Ovary (tissue), 9 donors: ENCODE measurements around the gene TMEM271. TPM values are rescaled to one million over a fixed set of nuclear protein-coding genes. Genes with fewer than 3 reads are reported as not detected.

Experiments used
- DNase-seq, 5 donors: peaks; one replicate each; pipeline ENCODE4 v3.0.0-alpha.2; 2019 to 2020
- H3K27ac ChIP-seq, 2 donors: fragments of 200-600 bp; one replicate each; pipeline versions ENCODE4 v1.5.1 to v1.8.0; 2019 to 2022
- H3K27me3 ChIP-seq: fragments of 200-600 bp; one replicate; pipeline ENCODE4 v1.8.0; 2022
- H3K36me3 ChIP-seq: fragments of 200-600 bp; sonication (generic); one replicate; pipeline ENCODE4 v1.5.1; 2019
- H3K4me1 ChIP-seq: one replicate; pipeline ENCODE4 v1.8.1; 2013; ENCODE audit warnings: mild to moderate bottlenecking, moderate library complexity; ENCODE audit not compliant: insufficient read depth
- H3K4me3 ChIP-seq: fragments of 200-600 bp; sonication (generic); one replicate; pipeline ENCODE4 v1.5.1; 2017
- H3K9me3 ChIP-seq, 2 donors: fragments of 200-600 bp in 1 of 2; sonication (generic) in 1 of 2; one replicate each; pipeline versions ENCODE4 v1.5.1 to v1.8.1; 2013 to 2019; ENCODE audit warnings: mild to moderate bottlenecking in 1 of 2, moderate library complexity in 1 of 2
- CTCF ChIP-seq, 3 donors: fragments of 450-650 bp in 2 of 3; fragments of 200-600 bp in 1 of 3; IDR thresholded peaks; one replicate each; pipeline versions ENCODE4 v1.5.1 to v1.8.0; 2016 to 2022; ENCODE audit warnings: antibody characterized with exemption in 3 of 3, mild to moderate bottlenecking in 1 of 3
- EP300 ChIP-seq: sonication (generic); formaldehyde crosslinking; IDR thresholded peaks from one replicate; pipeline ENCODE4 v1.6.1; 2017; ENCODE audit warnings: antibody characterized with exemption
- POLR2A ChIP-seq: fragments of 450-650 bp; IDR thresholded peaks from one replicate; pipeline ENCODE4 v1.6.1; 2017; ENCODE audit warnings: antibody characterized with exemption, mild to moderate bottlenecking, moderate library complexity
- WGBS, 3 donors: extraction: QIAGEN DNeasy Blood & Tissue Kit in 1 of 3; methylation state at CpG; one replicate each; pipeline versions ENCODE4 v1.1.5 to v1.1.7; 2013 to 2017; 5-methylcytosine and 5-hydroxymethylcytosine counted together
- intact Hi-C, 4 donors: fragments of 100-400 bp; cut with DNase I; formaldehyde crosslinking; loops; one replicate each; pipeline versions ENCODE4 v1.11.0 to v1.15.1; 2022 to 2023
- polyA plus RNA-seq, 2 donors: library from polyadenylated mRNA; stranded (reverse); fragments of 200-250 nt in 1 of 2; fragments of 350-450 nt in 1 of 2; fragmentation: Illumina TruSeq in 1 of 2; extraction: RNeasy Lipid Tissue Mini Kit (QIAGEN cat#74804) in 1 of 2; gene quantifications; one replicate each; pipeline ENCODE4 v1.2.3, GENCODE V29; 2013 to 2014
- total RNA-seq, 7 donors: library from RNA; depleted of rRNA in 2 of 7; stranded (reverse); fragments of >200 nt in 2 of 7; fragmentation: NEBNext Ultra II Directional in 3 of 7; extraction: Animal tissue kit (Norgen Biotek cat#: 25700) in 3 of 7; gene quantifications; one replicate each; pipeline versions ENCODE4 v1.1.0 to v1.2.4, GENCODE V29; 2016 to 2023
- donor health status: DM: no; HTN: no; CAD: no; lungs with moderate emphysema.
- donor health status: DM: no; HTN: no; CAD: no.
- donor health status: Bipolar disorder and iron deficiency.
- donor health status: DM: yes; HTN: yes; CAD: no.
- donor health status: DM: no; HTN: no; CAD: no.
- donor health status: DM: yes; HTN: yes; CAD: no.

Gene TMEM271
- total and polyA plus RNA-seq, 9 donors, result not detected

- TF ChIP-seq CTCF (IDR thresholded peaks at IDR 0.05) (no peak), POLR2A (no peak), EP300 (no peak)
- WGBS, 3 donors, result 94 to 96% (median 96%) methylated on average over 8 of the region's 8 CpGs
- DNase-seq, result no peak
- Histone ChIP-seq H3K27me3 (no peaks in the 10 kb centered on the region), H3K36me3 (no peaks in the 10 kb centered on the region), H3K4me3 (no peak overlapping the region), H3K4me1 (no peaks in the 10 kb centered on the region), H3K27ac (no peak overlapping the region), H3K9me3 (no peaks in the 10 kb centered on the region)
- intact Hi-C loops, result no loop called here
These were observed 37.5 kb downstream of the TMEM271 start for GRCh38 chr4:538542-539142.

- DNase-seq, result no peak
- no peak overlapping the region for H3K4me3 ChIP-seq
- intact Hi-C loops, result no loop called here
- 91 to 94% (median 93%) methylated on average over 20 to 21 of the region's 21 CpGs for WGBS, 3 donors
- no peaks in the 10 kb centered on the region for H3K4me1 ChIP-seq
- no peaks in the 10 kb centered on the region for H3K27me3 ChIP-seq
- H3K9me3 ChIP-seq, result no peaks in the 10 kb centered on the region
- no peaks in the 10 kb centered on the region for H3K36me3 ChIP-seq
- TF ChIP-seq CTCF (IDR thresholded peaks at IDR 0.05) (no peak), POLR2A (no peak), EP300 (no peak)
- no peak overlapping the region for H3K27ac ChIP-seq
These were observed 38.4 kb downstream of the TMEM271 start for GRCh38 chr4:537436-538264.

- no peak for DNase-seq
- TF ChIP-seq EP300 (no peak), POLR2A (no peak), CTCF (IDR thresholded peaks at IDR 0.05) (no peak)
- Histone ChIP-seq H3K4me1 (no peaks in the 10 kb centered on the region), H3K36me3 (no peaks in the 10 kb centered on the region), H3K9me3 (no peaks in the 10 kb centered on the region), H3K27ac (no peak overlapping the region), H3K27me3 (no peaks in the 10 kb centered on the region), H3K4me3 (no peak overlapping the region)
- intact Hi-C loops, result no loop called here
- WGBS, 3 donors, result 89 to 94% (median 94%) methylated on average over 36 of the region's 36 CpGs
These were observed 39.6 kb downstream of the TMEM271 start for GRCh38 chr4:536351-536972.

GRCh38 chr4:535924-536281, 40.2 kb downstream of the TMEM271 start:
- Histone ChIP-seq H3K27me3 (no peaks in the 10 kb centered on the region), H3K27ac (no peak overlapping the region), H3K4me3 (no peak overlapping the region), H3K36me3 (no peaks in the 10 kb centered on the region), H3K9me3 (no peaks in the 10 kb centered on the region), H3K4me1 (no peaks in the 10 kb centered on the region)
- intact Hi-C loops, result no loop called here
- 93 to 94% (median 94%) methylated on average over 22 to 23 of the region's 23 CpGs for WGBS, 3 donors
- TF ChIP-seq POLR2A (no peak), EP300 (no peak), CTCF (IDR thresholded peaks at IDR 0.05) (no peak)
- DNase-seq, result no peak
